ENCODE measurements around the gene DNMT1. TPM values are rescaled to one million over a fixed set of nuclear protein-coding genes. Genes with fewer than 3 reads are reported as not detected.

DNMT1 gene
- total RNA-seq, 1 donor from 2014 or later, result 156 TPM

DNA sequence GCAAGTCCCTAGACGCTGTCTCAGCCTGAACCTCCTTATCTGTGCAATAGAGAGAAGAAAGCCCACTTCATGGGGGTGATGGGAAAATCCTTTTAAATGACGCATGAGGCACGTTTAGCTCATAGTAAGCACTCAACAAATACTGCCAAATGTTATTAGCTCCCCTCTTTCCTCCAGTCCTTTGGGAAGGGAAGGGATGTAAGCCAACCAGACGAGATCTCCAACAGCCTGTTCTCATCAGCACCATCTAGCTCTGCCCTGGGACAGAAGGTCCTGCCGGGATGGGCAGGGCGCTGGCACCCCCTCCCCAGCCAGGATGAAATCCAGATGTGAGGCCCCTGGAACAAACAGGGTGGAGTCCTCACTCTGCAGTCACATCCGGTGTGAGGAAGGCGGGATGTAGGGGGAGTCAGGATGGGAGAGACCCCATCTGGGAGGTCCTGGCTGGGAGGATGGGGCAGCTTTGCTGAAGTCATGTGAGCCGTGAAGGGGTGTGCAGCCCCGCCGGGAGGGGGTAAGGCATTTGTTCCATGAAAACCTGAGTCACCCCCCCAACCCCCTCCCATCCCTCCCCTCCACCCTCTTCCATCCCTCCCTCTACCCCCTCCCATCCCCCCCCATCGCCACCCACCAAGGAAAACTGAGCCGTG, 31.7 kb upstream of the DNMT1 start:
- ATAC-seq (ENCODE audit: low read depth) (no peak), DNase-seq (no peak)
- Mint-ChIP-seq H3K9me3 (no peaks in the 10 kb centered on the region), H3K27ac (no peak overlapping the region), H3K36me3 (ENCODE audit: low read depth) (peaks cover 2% of the 10 kb centered on the region), H3K4me1 (peaks cover 27% of the 10 kb centered on the region), H3K27me3 (no peaks in the 10 kb centered on the region), H3K4me3 (no peak overlapping the region)
- intact Hi-C loops (cut with micrococcal nuclease), result no loop called here
- ChIA-PET CTCF (interaction anchor here (8.1 kb wide), 1 partner anchor 24 kb away, joined by 93 read pairs; the partner anchor contains the start of gene MRPL4), POLR2A (interaction anchor here (1.0 kb wide), 1 partner anchor 10 kb away, joined by 8 read pairs; no protein-coding TSS in a partner anchor)
- TF ChIP-seq, protein P1, sequence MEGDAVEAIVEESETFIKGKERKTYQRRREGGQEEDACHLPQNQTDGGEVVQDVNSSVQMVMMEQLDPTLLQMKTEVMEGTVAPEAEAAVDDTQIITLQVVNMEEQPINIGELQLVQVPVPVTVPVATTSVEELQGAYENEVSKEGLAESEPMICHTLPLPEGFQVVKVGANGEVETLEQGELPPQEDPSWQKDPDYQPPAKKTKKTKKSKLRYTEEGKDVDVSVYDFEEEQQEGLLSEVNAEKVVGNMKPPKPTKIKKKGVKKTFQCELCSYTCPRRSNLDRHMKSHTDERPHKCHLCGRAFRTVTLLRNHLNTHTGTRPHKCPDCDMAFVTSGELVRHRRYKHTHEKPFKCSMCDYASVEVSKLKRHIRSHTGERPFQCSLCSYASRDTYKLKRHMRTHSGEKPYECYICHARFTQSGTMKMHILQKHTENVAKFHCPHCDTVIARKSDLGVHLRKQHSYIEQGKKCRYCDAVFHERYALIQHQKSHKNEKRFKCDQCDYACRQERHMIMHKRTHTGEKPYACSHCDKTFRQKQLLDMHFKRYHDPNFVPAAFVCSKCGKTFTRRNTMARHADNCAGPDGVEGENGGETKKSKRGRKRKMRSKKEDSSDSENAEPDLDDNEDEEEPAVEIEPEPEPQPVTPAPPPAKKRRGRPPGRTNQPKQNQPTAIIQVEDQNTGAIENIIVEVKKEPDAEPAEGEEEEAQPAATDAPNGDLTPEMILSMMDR (IDR thresholded peaks at IDR 0.05), result no peak

DNA sequence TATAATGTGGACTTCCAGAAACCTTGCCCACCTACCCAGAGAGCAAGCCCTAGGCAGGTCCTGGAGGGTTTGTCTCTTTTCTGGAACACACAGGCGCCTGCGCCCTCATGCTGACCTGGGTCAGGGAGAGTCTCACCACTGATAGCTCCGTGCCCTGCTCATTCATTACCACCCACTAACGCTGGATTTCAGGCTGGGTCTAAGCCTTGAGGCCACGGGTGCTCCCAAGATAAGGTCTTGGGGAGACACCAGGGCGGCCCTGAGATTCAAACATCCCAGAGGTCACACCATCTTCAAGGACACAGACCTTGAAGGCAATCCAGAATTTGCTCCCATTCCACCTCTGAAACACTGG, 31.2 kb upstream of the DNMT1 start:
- intact Hi-C loops (cut with micrococcal nuclease), result no loop called here
- TF ChIP-seq, protein P1 (IDR thresholded peaks at IDR 0.05), result no peak
- Mint-ChIP-seq H3K9me3 (no peaks in the 10 kb centered on the region), H3K27me3 (no peaks in the 10 kb centered on the region), H3K4me1 (peaks cover 26% of the 10 kb centered on the region), H3K27ac (no peak overlapping the region), H3K36me3 (ENCODE audit: low read depth) (peaks cover 2% of the 10 kb centered on the region), H3K4me3 (no peak overlapping the region)
- DNase-seq, result no peak
- ChIA-PET CTCF (interaction anchor here (8.1 kb wide), 1 partner anchor 24 kb away, joined by 93 read pairs; the partner anchor contains the start of gene MRPL4), POLR2A (no interaction called here)
- no peak for ATAC-seq (ENCODE audit: low read depth)

DNA sequence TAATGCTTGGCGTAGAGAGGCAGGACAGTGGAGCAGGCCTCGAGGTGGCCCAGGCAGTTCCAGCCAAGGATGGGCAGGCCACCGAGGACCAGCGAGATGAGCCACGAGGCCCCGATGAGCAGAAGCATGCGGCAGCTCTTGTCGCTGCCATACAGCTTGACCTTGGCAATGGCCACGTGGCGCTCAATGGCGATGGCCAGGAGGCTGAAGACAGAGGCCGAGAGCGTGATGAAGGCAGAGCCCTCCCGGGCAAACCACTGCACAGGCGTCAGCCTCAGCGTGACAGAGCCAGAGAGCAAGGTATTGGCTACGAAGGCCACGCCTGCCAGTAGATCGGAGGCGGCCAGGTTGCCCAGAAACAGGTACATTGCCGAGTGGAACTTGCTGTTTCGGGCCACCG, 29.6 kb upstream of the DNMT1 start:
- intact Hi-C loops (cut with micrococcal nuclease), result no loop called here
- TF ChIP-seq, protein P1 (IDR thresholded peaks at IDR 0.05), result no peak
- ChIA-PET POLR2A (no interaction called here), CTCF (no interaction called here)
- Mint-ChIP-seq H3K27me3 (no peaks in the 10 kb centered on the region), H3K36me3 (ENCODE audit: low read depth) (peaks cover 2% of the 10 kb centered on the region), H3K9me3 (no peaks in the 10 kb centered on the region), H3K4me1 (peaks cover 20% of the 10 kb centered on the region), H3K4me3 (no peak overlapping the region), H3K27ac (no peak overlapping the region)
- ATAC-seq (ENCODE audit: low read depth), result no peak
- DNase-seq, result no peak

DNA sequence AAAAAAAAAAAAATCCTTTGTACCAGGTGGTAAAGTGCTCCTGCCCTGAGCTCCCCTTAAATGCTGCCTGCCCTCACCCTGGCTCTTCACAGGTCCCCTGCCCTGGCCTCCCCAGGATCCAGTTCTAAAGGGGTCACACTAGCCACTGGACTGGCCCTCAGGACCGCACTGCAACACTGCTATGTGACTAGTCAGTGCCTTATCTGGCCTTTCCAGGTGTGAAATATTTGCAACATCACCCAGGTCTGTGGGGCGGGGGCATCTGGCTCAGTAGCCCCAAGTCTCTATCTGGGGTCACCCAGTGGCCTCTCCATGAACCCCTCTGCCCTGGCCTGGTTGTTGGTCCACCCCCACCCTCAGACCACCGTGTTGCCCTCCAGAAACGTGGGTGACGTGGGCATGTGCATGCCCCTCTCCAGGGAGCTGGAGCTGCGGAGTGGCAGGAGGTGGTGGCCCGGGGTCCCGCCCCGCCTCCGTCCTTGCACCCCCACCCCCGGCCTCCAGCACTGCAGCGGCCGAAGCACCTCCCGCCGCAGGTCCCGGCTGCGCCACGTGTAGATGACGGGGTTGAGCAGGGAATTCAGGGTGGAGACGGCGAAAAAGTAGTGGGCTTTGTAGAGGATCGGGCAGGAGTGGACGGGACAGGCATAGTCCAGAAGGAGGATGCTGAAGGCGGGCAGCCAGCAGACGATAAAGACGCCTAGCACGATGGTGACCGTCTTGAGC, 28.9 kb upstream of the DNMT1 start:
- ChIA-PET POLR2A (interaction anchor here (0.6 kb wide), 1 partner anchor 26 kb away, joined by 6 read pairs; no protein-coding TSS in a partner anchor), CTCF (no interaction called here)
- Mint-ChIP-seq H3K27me3 (no peaks in the 10 kb centered on the region), H3K4me1 (peaks cover 13% of the 10 kb centered on the region), H3K4me3 (no peak overlapping the region), H3K36me3 (ENCODE audit: low read depth) (peaks cover 2% of the 10 kb centered on the region), H3K27ac (no peak overlapping the region), H3K9me3 (no peaks in the 10 kb centered on the region)
- TF ChIP-seq, protein P1 (IDR thresholded peaks at IDR 0.05), result no peak
- DNase-seq, result no peak
- intact Hi-C loops (cut with micrococcal nuclease), result no loop called here
- ATAC-seq (ENCODE audit: low read depth), result no peak

DNA sequence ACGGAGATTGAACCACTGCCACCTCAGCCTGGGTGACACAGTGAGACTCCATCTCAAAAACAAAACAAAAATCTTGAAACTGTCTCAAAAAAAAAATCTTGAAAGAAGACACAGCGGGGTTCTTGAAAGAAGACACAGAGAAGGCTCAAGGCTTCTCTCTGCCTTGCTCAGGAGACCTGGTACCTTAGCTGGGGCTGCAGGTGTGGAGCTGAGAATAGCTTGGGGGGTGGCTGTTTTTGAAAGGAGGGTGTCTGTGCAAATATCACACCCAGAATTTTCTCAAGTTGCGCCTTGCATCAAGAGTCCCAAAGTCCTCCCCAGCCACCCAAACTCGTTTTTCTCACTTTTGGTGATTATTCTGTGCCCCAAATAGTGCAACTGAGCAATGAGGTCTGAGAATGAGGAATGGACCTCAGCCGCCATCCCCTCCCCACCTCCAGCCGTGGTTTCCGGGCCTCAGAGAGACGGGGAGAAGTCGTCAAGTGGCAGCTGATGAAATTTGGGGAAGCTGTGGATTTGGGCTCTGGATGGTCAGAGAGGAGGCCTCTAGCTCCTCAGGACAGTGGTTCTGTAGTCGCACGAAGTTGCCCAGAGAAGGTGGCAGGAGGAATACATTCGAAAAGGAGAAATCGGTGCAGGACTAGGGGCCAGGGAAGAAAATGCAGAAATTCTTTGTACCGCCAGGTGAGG, 27.6 kb upstream of the DNMT1 start:
- DNase-seq, result no peak
- no peaks in the 10 kb centered on the region for H3K27me3 Mint-ChIP-seq
- no peak overlapping the region for H3K4me3 Mint-ChIP-seq
- H3K4me1 Mint-ChIP-seq, result peaks cover 9% of the 10 kb centered on the region
- ATAC-seq (ENCODE audit: low read depth), result no peak
- H3K27ac Mint-ChIP-seq, result no peak overlapping the region
- ChIA-PET POLR2A (interaction anchor here (0.7 kb wide), 1 partner anchor 180 kb away, joined by 4 read pairs; no protein-coding TSS in a partner anchor), CTCF (interaction anchor here (0.6 kb wide), 1 partner anchor 868 kb away, joined by 3 read pairs; no protein-coding TSS in a partner anchor)
- H3K36me3 Mint-ChIP-seq (ENCODE audit: low read depth), result peaks cover 2% of the 10 kb centered on the region
- intact Hi-C loops (cut with micrococcal nuclease), result no loop called here
- TF ChIP-seq, protein P1 (IDR thresholded peaks at IDR 0.05), result no peak
- no peaks in the 10 kb centered on the region for H3K9me3 Mint-ChIP-seq
